Keratinocyte (primary cell): Measurements from ENCODE around the gene ABHD10. TPM values are rescaled to one million over a fixed set of nuclear protein-coding genes. Genes with fewer than 3 reads are reported as not detected.

Source experiments
- DNase-seq: peaks from one replicate; pipeline ENCODE4 v3.0.0-alpha.2; 2011; ENCODE audit warnings: low read depth, missing footprints, low spot score
- FAIRE-seq: peaks from 2 replicates; lab custom pipeline; 2011; peaks lifted over from hg19 to GRCh38; lab: Jason Lieb, UNC
- H2AFZ ChIP-seq: 2 replicates; pipeline ENCODE4 v1.6.0; 2012; ENCODE audit warnings: low read length, control low read depth, inconsistent platforms; ENCODE audit not compliant: control insufficient read depth
- H3K27ac ChIP-seq: 2 replicates; pipeline ENCODE4 v1.5.1; 2011; ENCODE audit warnings: low read length; ENCODE audit not compliant: control insufficient read depth, insufficient read depth
- H3K27me3 ChIP-seq: 3 replicates; pipeline ENCODE4 v1.6.0; 2011; ENCODE audit warnings: low read length; ENCODE audit not compliant: control insufficient read depth, insufficient read depth; ENCODE audit errors: extremely low read depth
- H3K36me3 ChIP-seq, 2 experiments: 2 replicates in 1 of 2; 3 replicates in 1 of 2; pipeline ENCODE4 v1.5.1; 2011; ENCODE audit warnings: low read length in 2 of 2, mild to moderate bottlenecking in 1 of 2; ENCODE audit not compliant: control insufficient read depth in 2 of 2, insufficient read depth in 2 of 2; ENCODE audit errors: extremely low read depth in 1 of 2
- H3K4me1 ChIP-seq: 3 replicates; pipeline ENCODE4 v1.5.1; 2011; ENCODE audit warnings: low read length; ENCODE audit not compliant: control insufficient read depth, insufficient read depth; ENCODE audit errors: extremely low read depth
- H3K4me2 ChIP-seq: 3 replicates; pipeline ENCODE4 v1.6.0; 2011; ENCODE audit warnings: low read depth, low read length; ENCODE audit not compliant: control insufficient read depth, insufficient read depth; ENCODE audit errors: extremely low read depth
- H3K4me3 ChIP-seq, 3 experiments: fragments of 200-600 bp in 1 of 3; sonication (generic) in 1 of 3; 2 replicates in 2 of 3; 3 replicates in 1 of 3; pipeline ENCODE4 v1.5.1; 2011 to 2016; ENCODE audit warnings: low read length in 3 of 3, mild to moderate bottlenecking in 3 of 3, control low read depth in 2 of 3, inconsistent platforms in 1 of 3, low read depth in 1 of 3, mixed read lengths in 1 of 3, mixed run types in 1 of 3, moderate library complexity in 1 of 3; ENCODE audit not compliant: control insufficient read depth in 2 of 3, insufficient read depth in 2 of 3; ENCODE audit errors: extremely low read depth in 1 of 3
- H3K79me2 ChIP-seq: 2 replicates; pipeline ENCODE4 v1.6.0; 2012; ENCODE audit warnings: low read length; ENCODE audit not compliant: control insufficient read depth, insufficient read depth
- H3K9ac ChIP-seq: 3 replicates; pipeline ENCODE4 v1.6.0; 2011; ENCODE audit warnings: low read length; ENCODE audit not compliant: control insufficient read depth, insufficient read depth; ENCODE audit errors: extremely low read depth
- H3K9me1 ChIP-seq: 3 replicates; pipeline ENCODE4 v1.6.0; 2011; ENCODE audit warnings: low read length; ENCODE audit not compliant: control insufficient read depth, insufficient read depth; ENCODE audit errors: extremely low read depth
- H3K9me3 ChIP-seq: 2 replicates; pipeline ENCODE4 v1.5.1; 2012; ENCODE audit warnings: low read depth, low read length; ENCODE audit not compliant: control insufficient read depth
- H4K20me1 ChIP-seq: 3 replicates; pipeline ENCODE4 v1.6.0; 2011; ENCODE audit warnings: low read length; ENCODE audit not compliant: control insufficient read depth, insufficient read depth; ENCODE audit errors: extremely low read depth
- CTCF ChIP-seq, 3 experiments: IDR thresholded peaks in 1 of 3; conservative IDR thresholded peaks in 1 of 3; optimal IDR thresholded peaks in 1 of 3; 2 replicates in 2 of 3; 3 replicates in 1 of 3; pipeline versions ENCODE3 to v1.5.1; 2011; ENCODE audit warnings: low read length in 3 of 3, mild to moderate bottlenecking in 3 of 3, moderate library complexity in 2 of 3, control low read depth in 1 of 3, inconsistent platforms in 1 of 3; ENCODE audit not compliant: insufficient read depth in 2 of 3; ENCODE audit errors: extremely low read depth in 1 of 3
- EZH2 ChIP-seq: IDR thresholded peaks from one replicate; pipeline ENCODE4 v1.6.1; 2012; ENCODE audit warnings: inconsistent platforms, mild to moderate bottlenecking, low read length, moderate library complexity
- dilution Hi-C: fragments of 300-500 bp; cut with MboI; formaldehyde crosslinking; loops from one replicate; pipeline ENCODE4 v1.7.0; 2020; ENCODE audit warnings: low sequenced_read_pairs; ENCODE audit not compliant: extremely low pct_ligation_motif_present
- polyA plus RNA-seq, 5 experiments: library from polyadenylated mRNA; depleted of rRNA in 3 of 5; stranded (reverse) in 3 of 5; stranded (forward) in 1 of 5; unstranded in 1 of 5; fragments of >200 nt; gene quantifications; 1 replicate in 1 of 5; 2 replicates in 3 of 5; 3 replicates in 1 of 5; pipeline versions ENCODE4 v1.2.1 to v1.2.3, GENCODE V29; 2011 to 2012; ENCODE audit warnings: missing spikeins in 2 of 5, low read depth in 1 of 5, low replicate concordance in 1 of 5

ABHD10 gene
- polyA plus RNA-seq, 1 donor (not counting 4 experiments of a cell fraction or from before 2014, with no cell fraction given): 22.2 TPM

GRCh38 chr3:112032098-112032731, 53.4 kb downstream of the ABHD10 start:
- no peaks in the 10 kb centered on the region for H4K20me1 ChIP-seq
- FAIRE-seq: peak; percentile 48
- H3K4me3 ChIP-seq: no peak overlapping the region
- dilution Hi-C loops: no loop called here
- no peaks in the 10 kb centered on the region for H3K9me1 ChIP-seq
- H3K27me3 ChIP-seq: no peaks in the 10 kb centered on the region
- no peaks in the 10 kb centered on the region for H3K4me1 ChIP-seq
- H3K9me3 ChIP-seq: no peaks in the 10 kb centered on the region
- no peaks in the 10 kb centered on the region for H3K79me2 ChIP-seq
- no peak overlapping the region for H3K27ac ChIP-seq
- no peak for TF ChIP-seq EZH2
- TF ChIP-seq CTCF (optimal IDR thresholded peaks at IDR 0.05 in 1 of 3, IDR thresholded peaks at IDR 0.05 in 1 of 3, conservative IDR thresholded peaks at IDR 0.05 in 1 of 3; ENCODE audit: extremely low read depth in 1 of 3, insufficient read depth in 2 of 3, low read length in 3 of 3): no peak
- DNase-seq: no peak
- H3K4me2 ChIP-seq: no peak overlapping the region
- no peak overlapping the region for H3K9ac ChIP-seq
- H3K36me3 ChIP-seq: no peaks in the 10 kb centered on the region
- H2AFZ ChIP-seq: no peak overlapping the region

- DNase-seq: no peak
- dilution Hi-C loops: no loop called here
- Histone ChIP-seq H3K9ac (no peak within 1 kb of the TSS), H3K9me1 (no peaks in the 10 kb centered on the region), H3K4me3 (no peak within 1 kb of the TSS), H3K27ac (no peak within 1 kb of the TSS), H3K79me2 (no peaks in the 10 kb centered on the region), H3K4me1 (peaks cover 6% of the 10 kb centered on the region), H3K4me2 (no peak within 1 kb of the TSS), H2AFZ (no peak within 1 kb of the TSS), H3K36me3 (no peaks in the 10 kb centered on the region), H3K27me3 (no peaks in the 10 kb centered on the region), H4K20me1 (no peaks in the 10 kb centered on the region), H3K9me3 (no peaks in the 10 kb centered on the region)
- TF ChIP-seq CTCF (optimal IDR thresholded peaks at IDR 0.05 in 1 of 3, IDR thresholded peaks at IDR 0.05 in 1 of 3, conservative IDR thresholded peaks at IDR 0.05 in 1 of 3; ENCODE audit: extremely low read depth in 1 of 3, insufficient read depth in 2 of 3, low read length in 3 of 3): no peak
- no peak for TF ChIP-seq EZH2
- FAIRE-seq: no peak
Observed at GRCh38 chr3:112034436-112034835, 55.6 kb downstream of the ABHD10 start, which contains the start of gene TMPRSS7. Gene TMPRSS7 (plus strand): TSS chr3:112034736. CDS start chr3:112034846, 110 bp downstream.
